GM23338 (cell line): ENCODE measurements around the gene TBC1D5. TPM values are rescaled to one million over a fixed set of nuclear protein-coding genes. Genes with fewer than 3 reads are reported as not detected.

Experiments used
- ATAC-seq: fragments of 200-7000 bp; cut with Tn5 transposase; 3 replicates; pipeline ENCODE4 v1.9.1; 2020
- DNase-seq: peaks from one replicate; pipeline ENCODE4 v3.0.0-alpha.2; 2015; ENCODE audit warnings: low spot score
- H2AFZ ChIP-seq: fragments of 200-600 bp; sonication (generic); 2 replicates; pipeline ENCODE4 v1.8.0; 2016; ENCODE audit warnings: antibody characterized with exemption, mild to moderate bottlenecking, moderate library complexity
- H3F3A ChIP-seq: fragments of 200-600 bp; sonication (generic); replicated peaks from 2 replicates; pipeline ENCODE4 v1.8.0; 2017; ENCODE audit warnings: antibody characterized with exemption, mixed run types, low read depth
- H3K27ac ChIP-seq: fragments of 200-600 bp; sonication (generic); 2 replicates; pipeline ENCODE4 v1.6.1; 2016; ENCODE audit warnings: low read depth
- H3K27me3 ChIP-seq: fragments of 200-600 bp; sonication (generic); 2 replicates; pipeline ENCODE4 v1.8.0; 2016; ENCODE audit warnings: mild to moderate bottlenecking, mixed run types, moderate library complexity; ENCODE audit not compliant: insufficient read depth
- H3K36me3 ChIP-seq: fragments of 200-600 bp; sonication (generic); 2 replicates; pipeline ENCODE4 v1.8.0; 2016; ENCODE audit warnings: mild to moderate bottlenecking; ENCODE audit not compliant: insufficient read depth
- H3K4me1 ChIP-seq: fragments of 200-600 bp; sonication (generic); 2 replicates; pipeline ENCODE4 v1.8.0; 2016; ENCODE audit warnings: mild to moderate bottlenecking, moderate library complexity; ENCODE audit not compliant: insufficient read depth
- H3K4me2 ChIP-seq: fragments of 200-600 bp; sonication (generic); 2 replicates; pipeline ENCODE4 v1.7.1; 2017; ENCODE audit warnings: mixed run types
- H3K4me3 ChIP-seq: fragments of 200-600 bp; sonication (generic); 2 replicates; pipeline ENCODE4 v1.6.1; 2016; ENCODE audit warnings: mixed run types
- H3K79me2 ChIP-seq: fragments of 200-600 bp; sonication (generic); replicated peaks from 2 replicates; pipeline ENCODE4 v1.8.0; 2017; ENCODE audit warnings: mild to moderate bottlenecking; ENCODE audit not compliant: insufficient read depth
- H3K9me2 ChIP-seq: fragments of 200-600 bp; sonication (generic); 2 replicates; pipeline ENCODE4 v1.8.0; 2017; ENCODE audit not compliant: insufficient read depth
- H4K20me1 ChIP-seq: fragments of 200-600 bp; sonication (generic); replicated peaks from 2 replicates; pipeline ENCODE4 v1.8.0; 2017; ENCODE audit warnings: mild to moderate bottlenecking; ENCODE audit not compliant: insufficient read depth
- H3K27ac Mint-ChIP-seq: 2 replicates; pipeline ENCODE4 v1.8.0; 2020; ENCODE audit warnings: inconsistent platforms, mild to moderate bottlenecking, moderate library complexity, mixed read lengths
- H3K27me3 Mint-ChIP-seq: 3 replicates; pipeline ENCODE4 v1.8.0; 2022; ENCODE audit warnings: low read depth, mild to moderate bottlenecking, moderate library complexity, mixed read lengths, inconsistent platforms; ENCODE audit not compliant: insufficient read depth, poor library complexity
- H3K36me3 Mint-ChIP-seq: 3 replicates; pipeline ENCODE4 v1.8.0; 2021; ENCODE audit warnings: low read depth, mild to moderate bottlenecking, inconsistent platforms, moderate library complexity, mixed read lengths
- H3K4me1 Mint-ChIP-seq: 3 replicates; pipeline ENCODE4 v1.8.0; 2020; ENCODE audit warnings: mild to moderate bottlenecking, inconsistent platforms, mixed read lengths
- H3K4me3 Mint-ChIP-seq: 3 replicates; pipeline ENCODE4 v1.8.0; 2021; ENCODE audit warnings: moderate library complexity, mild to moderate bottlenecking, inconsistent platforms, mixed read lengths
- H3K9me3 Mint-ChIP-seq: 3 replicates; pipeline ENCODE4 v1.8.0; 2020; ENCODE audit warnings: moderate library complexity, mild to moderate bottlenecking, inconsistent platforms, mixed read lengths
- CREB1 ChIP-seq: fragments of 250-450 bp; sonication (Bioruptor Pico); IDR thresholded peaks from 2 replicates; pipeline ENCODE4 v1.5.0; 2020; ENCODE audit warnings: low read depth, mild to moderate bottlenecking, moderate library complexity
- EZH2 ChIP-seq: fragments of 200-600 bp; sonication (generic); IDR thresholded peaks from one replicate; pipeline ENCODE4 v1.8.0; 2017; ENCODE audit warnings: antibody characterized with exemption, mild to moderate bottlenecking, low read depth; ENCODE audit not compliant: unreplicated experiment
- EZH2phosphoT487 ChIP-seq: fragments of 200-600 bp; sonication (generic); IDR thresholded peaks from one replicate; pipeline ENCODE4 v1.8.1; 2018; ENCODE audit warnings: antibody characterized with exemption; ENCODE audit not compliant: unreplicated experiment
- JUNB ChIP-seq: IDR thresholded peaks from one replicate; pipeline ENCODE4 v1.6.1; 2016; ENCODE audit warnings: antibody characterized with exemption; ENCODE audit not compliant: unreplicated experiment
- NANOG ChIP-seq: IDR thresholded peaks from 2 replicates; pipeline ENCODE4 v1.6.1; 2016; ENCODE audit warnings: antibody characterized with exemption, borderline replicate concordance
- STAT1 ChIP-seq: IDR thresholded peaks from one replicate; pipeline ENCODE4 v1.6.1; 2016; ENCODE audit warnings: antibody characterized with exemption; ENCODE audit not compliant: unreplicated experiment
- polyA plus RNA-seq: library from polyadenylated mRNA; unstranded; fragments of >200 nt; fragmentation: Nextera tagmentation; extraction: Ambion mirVana; gene quantifications from 2 replicates; pipeline ENCODE4 v1.2.1, GENCODE V29; 2016
- total RNA-seq: library from RNA; depleted of rRNA; stranded (reverse); fragments of >200 nt; shearing (Covaris generic); gene quantifications from 2 replicates; pipeline ENCODE4 v1.2.3, GENCODE V29; 2014
- TF ChIP-seq, protein P1 (sequence below), 2 experiments: fragments of 200-600 bp in 1 of 2; sonication (generic) in 1 of 2; conservative IDR thresholded peaks; 2 replicates each; pipeline versions ENCODE4 v1.5.1 to v1.6.1; 2016 to 2017; ENCODE audit warnings: antibody characterized with exemption in 2 of 2, low read depth in 2 of 2, mild to moderate bottlenecking in 2 of 2, moderate library complexity in 1 of 2
- TF ChIP-seq, protein P2 (sequence below): IDR thresholded peaks from one replicate; pipeline ENCODE4 v1.6.1; 2018; ENCODE audit warnings: antibody characterized with exemption; ENCODE audit not compliant: unreplicated experiment
- TF ChIP-seq, protein P3 (sequence below): IDR thresholded peaks from 2 replicates; pipeline ENCODE4 v1.6.1; 2016; ENCODE audit warnings: antibody characterized with exemption
- TF ChIP-seq, protein P4 (sequence below): fragments of 250-450 bp; sonication (Bioruptor Pico); IDR thresholded peaks from 2 replicates; pipeline ENCODE4 v1.5.0; 2020; ENCODE audit warnings: mild to moderate bottlenecking, moderate library complexity

Gene TBC1D5
- total and polyA plus RNA-seq, 2 experiments from 2014 or later = 21.8 to 48.1 TPM

DNA sequence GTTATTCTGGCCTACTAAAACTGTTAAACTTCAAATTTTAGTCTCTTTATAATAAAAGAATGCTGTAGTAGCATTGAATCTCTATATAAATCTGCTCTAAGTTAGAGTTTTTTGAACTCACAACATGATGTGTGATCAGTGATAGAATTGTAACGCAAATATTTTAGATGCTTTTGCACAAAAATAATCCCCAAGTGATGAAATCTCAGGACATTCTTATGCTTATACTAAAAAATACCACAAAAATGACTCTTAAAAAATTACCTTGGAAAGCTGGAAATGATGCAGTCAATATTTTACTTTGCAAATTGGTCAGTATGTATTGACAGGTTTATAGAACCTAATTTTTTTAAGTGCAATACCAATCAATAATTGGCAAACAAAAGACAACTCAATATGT is 375.3 kb downstream of the TBC1D5 start (continued):
- TF ChIP-seq, protein P1, sequence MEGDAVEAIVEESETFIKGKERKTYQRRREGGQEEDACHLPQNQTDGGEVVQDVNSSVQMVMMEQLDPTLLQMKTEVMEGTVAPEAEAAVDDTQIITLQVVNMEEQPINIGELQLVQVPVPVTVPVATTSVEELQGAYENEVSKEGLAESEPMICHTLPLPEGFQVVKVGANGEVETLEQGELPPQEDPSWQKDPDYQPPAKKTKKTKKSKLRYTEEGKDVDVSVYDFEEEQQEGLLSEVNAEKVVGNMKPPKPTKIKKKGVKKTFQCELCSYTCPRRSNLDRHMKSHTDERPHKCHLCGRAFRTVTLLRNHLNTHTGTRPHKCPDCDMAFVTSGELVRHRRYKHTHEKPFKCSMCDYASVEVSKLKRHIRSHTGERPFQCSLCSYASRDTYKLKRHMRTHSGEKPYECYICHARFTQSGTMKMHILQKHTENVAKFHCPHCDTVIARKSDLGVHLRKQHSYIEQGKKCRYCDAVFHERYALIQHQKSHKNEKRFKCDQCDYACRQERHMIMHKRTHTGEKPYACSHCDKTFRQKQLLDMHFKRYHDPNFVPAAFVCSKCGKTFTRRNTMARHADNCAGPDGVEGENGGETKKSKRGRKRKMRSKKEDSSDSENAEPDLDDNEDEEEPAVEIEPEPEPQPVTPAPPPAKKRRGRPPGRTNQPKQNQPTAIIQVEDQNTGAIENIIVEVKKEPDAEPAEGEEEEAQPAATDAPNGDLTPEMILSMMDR (conservative IDR thresholded peaks at IDR 0.05; ENCODE audit: low read depth in 2 of 2) = no peak
- TF ChIP-seq JUNB = no peak
- TF ChIP-seq STAT1 = no peak
- no peak for TF ChIP-seq CREB1 (CRISPR knock-in tag)

DNA sequence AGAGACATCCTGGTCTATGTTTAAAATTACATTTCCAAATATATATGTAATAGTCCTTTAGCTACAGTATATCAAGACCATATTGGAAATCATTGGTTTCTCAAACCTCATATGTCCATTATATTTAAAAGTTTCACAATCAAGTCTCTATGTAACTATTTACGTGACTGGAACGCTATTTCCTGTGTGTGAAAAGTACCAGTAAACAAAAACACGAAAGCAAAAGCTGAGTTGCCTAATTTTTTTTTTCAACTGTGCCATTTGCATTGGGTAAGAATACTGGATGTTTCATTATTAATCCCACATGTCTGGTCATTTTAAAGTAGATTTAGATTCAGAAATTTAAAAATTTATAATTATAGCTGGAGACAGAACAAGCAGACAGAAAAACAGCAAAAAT is 381.4 kb downstream of the TBC1D5 start:
- H3K27me3 ChIP-seq = no peaks in the 10 kb centered on the region
- no peaks in the 10 kb centered on the region for H4K20me1 ChIP-seq
- no peak overlapping the region for H3K4me3 ChIP-seq
- no peak overlapping the region for H3K27ac ChIP-seq
- no peak overlapping the region for H3K4me2 ChIP-seq
- no peaks in the 10 kb centered on the region for H3K9me2 ChIP-seq
- Mint-ChIP-seq H3K4me1 (peaks cover 10% of the 10 kb centered on the region), H3K27me3 (no peaks in the 10 kb centered on the region), H3K4me3 (no peak overlapping the region), H3K36me3 (no peaks in the 10 kb centered on the region), H3K9me3 (no peaks in the 10 kb centered on the region), H3K27ac (no peak overlapping the region)
- H3K79me2 ChIP-seq = no peaks in the 10 kb centered on the region
- ATAC-seq (no peak), DNase-seq (no peak)
- H3K4me1 ChIP-seq = peaks cover 4% of the 10 kb centered on the region; the same call in 1 of the 2 replicates
- no peaks in the 10 kb centered on the region for H3F3A ChIP-seq
- H2AFZ ChIP-seq = no peak overlapping the region
- H3K36me3 ChIP-seq = no peaks in the 10 kb centered on the region
- TF ChIP-seq EZH2 = no peak
- no peak for TF ChIP-seq EZH2phosphoT487
- no peak for TF ChIP-seq STAT1
- TF ChIP-seq, protein P2, sequence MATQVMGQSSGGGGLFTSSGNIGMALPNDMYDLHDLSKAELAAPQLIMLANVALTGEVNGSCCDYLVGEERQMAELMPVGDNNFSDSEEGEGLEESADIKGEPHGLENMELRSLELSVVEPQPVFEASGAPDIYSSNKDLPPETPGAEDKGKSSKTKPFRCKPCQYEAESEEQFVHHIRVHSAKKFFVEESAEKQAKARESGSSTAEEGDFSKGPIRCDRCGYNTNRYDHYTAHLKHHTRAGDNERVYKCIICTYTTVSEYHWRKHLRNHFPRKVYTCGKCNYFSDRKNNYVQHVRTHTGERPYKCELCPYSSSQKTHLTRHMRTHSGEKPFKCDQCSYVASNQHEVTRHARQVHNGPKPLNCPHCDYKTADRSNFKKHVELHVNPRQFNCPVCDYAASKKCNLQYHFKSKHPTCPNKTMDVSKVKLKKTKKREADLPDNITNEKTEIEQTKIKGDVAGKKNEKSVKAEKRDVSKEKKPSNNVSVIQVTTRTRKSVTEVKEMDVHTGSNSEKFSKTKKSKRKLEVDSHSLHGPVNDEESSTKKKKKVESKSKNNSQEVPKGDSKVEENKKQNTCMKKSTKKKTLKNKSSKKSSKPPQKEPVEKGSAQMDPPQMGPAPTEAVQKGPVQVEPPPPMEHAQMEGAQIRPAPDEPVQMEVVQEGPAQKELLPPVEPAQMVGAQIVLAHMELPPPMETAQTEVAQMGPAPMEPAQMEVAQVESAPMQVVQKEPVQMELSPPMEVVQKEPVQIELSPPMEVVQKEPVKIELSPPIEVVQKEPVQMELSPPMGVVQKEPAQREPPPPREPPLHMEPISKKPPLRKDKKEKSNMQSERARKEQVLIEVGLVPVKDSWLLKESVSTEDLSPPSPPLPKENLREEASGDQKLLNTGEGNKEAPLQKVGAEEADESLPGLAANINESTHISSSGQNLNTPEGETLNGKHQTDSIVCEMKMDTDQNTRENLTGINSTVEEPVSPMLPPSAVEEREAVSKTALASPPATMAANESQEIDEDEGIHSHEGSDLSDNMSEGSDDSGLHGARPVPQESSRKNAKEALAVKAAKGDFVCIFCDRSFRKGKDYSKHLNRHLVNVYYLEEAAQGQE = no peak
- TF ChIP-seq, protein P3, sequence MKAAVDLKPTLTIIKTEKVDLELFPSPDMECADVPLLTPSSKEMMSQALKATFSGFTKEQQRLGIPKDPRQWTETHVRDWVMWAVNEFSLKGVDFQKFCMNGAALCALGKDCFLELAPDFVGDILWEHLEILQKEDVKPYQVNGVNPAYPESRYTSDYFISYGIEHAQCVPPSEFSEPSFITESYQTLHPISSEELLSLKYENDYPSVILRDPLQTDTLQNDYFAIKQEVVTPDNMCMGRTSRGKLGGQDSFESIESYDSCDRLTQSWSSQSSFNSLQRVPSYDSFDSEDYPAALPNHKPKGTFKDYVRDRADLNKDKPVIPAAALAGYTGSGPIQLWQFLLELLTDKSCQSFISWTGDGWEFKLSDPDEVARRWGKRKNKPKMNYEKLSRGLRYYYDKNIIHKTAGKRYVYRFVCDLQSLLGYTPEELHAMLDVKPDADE = no peak
- no peak for TF ChIP-seq JUNB
- TF ChIP-seq NANOG = no peak
- TF ChIP-seq, protein P4, sequence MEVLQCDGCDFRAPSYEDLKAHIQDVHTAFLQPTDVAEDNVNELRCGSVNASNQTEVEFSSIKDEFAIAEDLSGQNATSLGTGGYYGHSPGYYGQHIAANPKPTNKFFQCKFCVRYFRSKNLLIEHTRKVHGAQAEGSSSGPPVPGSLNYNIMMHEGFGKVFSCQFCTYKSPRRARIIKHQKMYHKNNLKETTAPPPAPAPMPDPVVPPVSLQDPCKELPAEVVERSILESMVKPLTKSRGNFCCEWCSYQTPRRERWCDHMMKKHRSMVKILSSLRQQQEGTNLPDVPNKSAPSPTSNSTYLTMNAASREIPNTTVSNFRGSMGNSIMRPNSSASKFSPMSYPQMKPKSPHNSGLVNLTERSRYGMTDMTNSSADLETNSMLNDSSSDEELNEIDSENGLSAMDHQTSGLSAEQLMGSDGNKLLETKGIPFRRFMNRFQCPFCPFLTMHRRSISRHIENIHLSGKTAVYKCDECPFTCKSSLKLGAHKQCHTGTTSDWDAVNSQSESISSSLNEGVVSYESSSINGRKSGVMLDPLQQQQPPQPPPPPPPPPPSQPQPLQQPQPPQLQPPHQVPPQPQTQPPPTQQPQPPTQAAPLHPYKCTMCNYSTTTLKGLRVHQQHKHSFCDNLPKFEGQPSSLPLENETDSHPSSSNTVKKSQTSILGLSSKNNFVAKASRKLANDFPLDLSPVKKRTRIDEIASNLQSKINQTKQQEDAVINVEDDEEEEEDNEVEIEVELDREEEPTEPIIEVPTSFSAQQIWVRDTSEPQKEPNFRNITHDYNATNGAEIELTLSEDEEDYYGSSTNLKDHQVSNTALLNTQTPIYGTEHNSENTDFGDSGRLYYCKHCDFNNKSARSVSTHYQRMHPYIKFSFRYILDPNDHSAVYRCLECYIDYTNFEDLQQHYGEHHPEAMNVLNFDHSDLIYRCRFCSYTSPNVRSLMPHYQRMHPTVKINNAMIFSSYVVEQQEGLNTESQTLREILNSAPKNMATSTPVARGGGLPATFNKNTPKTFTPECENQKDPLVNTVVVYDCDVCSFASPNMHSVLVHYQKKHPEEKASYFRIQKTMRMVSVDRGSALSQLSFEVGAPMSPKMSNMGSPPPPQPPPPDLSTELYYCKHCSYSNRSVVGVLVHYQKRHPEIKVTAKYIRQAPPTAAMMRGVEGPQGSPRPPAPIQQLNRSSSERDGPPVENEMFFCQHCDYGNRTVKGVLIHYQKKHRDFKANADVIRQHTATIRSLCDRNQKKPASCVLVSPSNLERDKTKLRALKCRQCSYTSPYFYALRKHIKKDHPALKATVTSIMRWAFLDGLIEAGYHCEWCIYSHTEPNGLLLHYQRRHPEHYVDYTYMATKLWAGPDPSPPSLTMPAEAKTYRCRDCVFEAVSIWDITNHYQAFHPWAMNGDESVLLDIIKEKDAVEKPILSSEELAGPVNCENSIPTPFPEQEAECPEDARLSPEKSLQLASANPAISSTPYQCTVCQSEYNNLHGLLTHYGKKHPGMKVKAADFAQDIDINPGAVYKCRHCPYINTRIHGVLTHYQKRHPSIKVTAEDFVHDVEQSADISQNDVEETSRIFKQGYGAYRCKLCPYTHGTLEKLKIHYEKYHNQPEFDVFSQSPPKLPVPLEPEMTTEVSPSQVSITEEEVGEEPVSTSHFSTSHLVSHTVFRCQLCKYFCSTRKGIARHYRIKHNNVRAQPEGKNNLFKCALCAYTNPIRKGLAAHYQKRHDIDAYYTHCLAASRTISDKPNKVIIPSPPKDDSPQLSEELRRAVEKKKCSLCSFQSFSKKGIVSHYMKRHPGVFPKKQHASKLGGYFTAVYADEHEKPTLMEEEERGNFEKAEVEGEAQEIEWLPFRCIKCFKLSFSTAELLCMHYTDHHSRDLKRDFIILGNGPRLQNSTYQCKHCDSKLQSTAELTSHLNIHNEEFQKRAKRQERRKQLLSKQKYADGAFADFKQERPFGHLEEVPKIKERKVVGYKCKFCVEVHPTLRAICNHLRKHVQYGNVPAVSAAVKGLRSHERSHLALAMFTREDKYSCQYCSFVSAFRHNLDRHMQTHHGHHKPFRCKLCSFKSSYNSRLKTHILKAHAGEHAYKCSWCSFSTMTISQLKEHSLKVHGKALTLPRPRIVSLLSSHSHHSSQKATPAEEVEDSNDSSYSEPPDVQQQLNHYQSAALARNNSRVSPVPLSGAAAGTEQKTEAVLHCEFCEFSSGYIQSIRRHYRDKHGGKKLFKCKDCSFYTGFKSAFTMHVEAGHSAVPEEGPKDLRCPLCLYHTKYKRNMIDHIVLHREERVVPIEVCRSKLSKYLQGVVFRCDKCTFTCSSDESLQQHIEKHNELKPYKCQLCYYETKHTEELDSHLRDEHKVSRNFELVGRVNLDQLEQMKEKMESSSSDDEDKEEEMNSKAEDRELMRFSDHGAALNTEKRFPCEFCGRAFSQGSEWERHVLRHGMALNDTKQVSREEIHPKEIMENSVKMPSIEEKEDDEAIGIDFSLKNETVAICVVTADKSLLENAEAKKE = no peak
- TF ChIP-seq, protein P1 (conservative IDR thresholded peaks at IDR 0.05; ENCODE audit: low read depth in 2 of 2) = no peak
